ENCODE results near the gene MIB1.
A peak's percentile ranks its signal among the peaks of the same experiment; 100 is the strongest.

The MIB1 gene

GRCh38 chr18:21897811-21898210 is 157.2 kb downstream of the MIB1 start:
- DNase-seq, result peak; percentile 69

DNA sequence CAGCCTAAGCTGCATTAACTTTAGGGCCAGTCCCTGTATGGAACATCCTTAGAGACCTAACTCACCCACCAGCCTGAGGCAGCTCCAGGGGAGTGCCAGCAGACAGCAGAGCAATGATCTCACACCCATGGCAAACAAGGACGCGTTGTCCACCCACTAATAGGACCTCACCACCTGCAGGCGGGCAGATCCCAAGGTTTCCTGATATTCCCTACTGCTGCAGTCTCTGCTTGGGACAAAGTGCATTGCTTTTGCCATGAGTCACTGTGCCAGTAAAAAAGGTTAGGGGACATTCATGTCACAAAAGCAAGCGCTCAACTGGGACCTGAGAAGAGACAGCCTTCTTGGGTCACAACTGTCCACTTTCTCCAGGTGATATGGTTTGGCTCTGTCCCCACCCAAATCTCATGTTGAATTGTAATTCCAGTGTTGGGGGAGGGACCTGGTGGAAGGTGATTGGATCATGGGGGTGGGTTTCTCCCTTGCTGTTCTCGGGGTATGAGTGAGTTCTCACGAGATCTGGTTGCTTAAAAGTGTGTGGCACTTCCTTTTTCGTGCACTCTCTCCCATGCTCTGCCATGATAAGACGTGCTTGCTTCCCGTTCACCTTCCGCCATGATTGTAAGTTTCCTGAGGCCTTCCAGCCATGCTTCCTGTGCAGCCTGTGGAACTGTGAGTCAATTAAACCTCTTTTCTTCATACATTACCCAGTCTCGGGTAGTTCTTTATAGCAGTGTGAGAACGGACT is 160.2 kb downstream of the MIB1 start:
- DNase-seq, result no peak

GRCh38 chr18:21901423-21901945 is 160.9 kb downstream of the MIB1 start:
- DNase-seq, result no peak

DNA sequence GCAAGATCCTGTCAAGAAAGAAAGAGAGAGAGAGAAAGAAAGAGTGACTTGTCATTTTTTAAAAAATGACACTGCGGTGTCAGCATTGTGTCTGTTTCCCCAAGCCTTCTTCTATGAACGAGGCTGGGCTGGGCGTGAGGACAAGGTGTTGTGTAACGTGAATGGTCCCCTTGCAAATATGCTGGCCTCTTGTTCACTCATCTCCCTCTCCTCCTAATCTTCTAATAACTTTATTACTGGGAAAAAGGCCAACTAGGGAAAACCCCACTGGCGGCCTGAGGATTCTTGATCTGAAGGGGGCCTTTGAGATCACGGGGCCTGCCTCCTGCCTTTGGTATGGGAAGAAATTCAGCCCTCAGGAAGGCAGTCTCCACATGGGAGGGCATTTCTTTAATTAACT is 163.1 kb downstream of the MIB1 start:
- DNase-seq, result no peak

GRCh38 chr18:21904856-21905255 is 164.3 kb downstream of the MIB1 start:
- no peak for DNase-seq

- no peak for DNase-seq
Measured at GRCh38 chr18:21907451-21907850, 166.9 kb downstream of the MIB1 start.

- no peak for DNase-seq
Measured at GRCh38 chr18:21908711-21909110, 168.1 kb downstream of the MIB1 start.

GRCh38 chr18:21910906-21911305 is 170.3 kb downstream of the MIB1 start:
- DNase-seq, result no peak

GRCh38 chr18:21911551-21911950 is 171.0 kb downstream of the MIB1 start:
- DNase-seq, result no peak

DNA sequence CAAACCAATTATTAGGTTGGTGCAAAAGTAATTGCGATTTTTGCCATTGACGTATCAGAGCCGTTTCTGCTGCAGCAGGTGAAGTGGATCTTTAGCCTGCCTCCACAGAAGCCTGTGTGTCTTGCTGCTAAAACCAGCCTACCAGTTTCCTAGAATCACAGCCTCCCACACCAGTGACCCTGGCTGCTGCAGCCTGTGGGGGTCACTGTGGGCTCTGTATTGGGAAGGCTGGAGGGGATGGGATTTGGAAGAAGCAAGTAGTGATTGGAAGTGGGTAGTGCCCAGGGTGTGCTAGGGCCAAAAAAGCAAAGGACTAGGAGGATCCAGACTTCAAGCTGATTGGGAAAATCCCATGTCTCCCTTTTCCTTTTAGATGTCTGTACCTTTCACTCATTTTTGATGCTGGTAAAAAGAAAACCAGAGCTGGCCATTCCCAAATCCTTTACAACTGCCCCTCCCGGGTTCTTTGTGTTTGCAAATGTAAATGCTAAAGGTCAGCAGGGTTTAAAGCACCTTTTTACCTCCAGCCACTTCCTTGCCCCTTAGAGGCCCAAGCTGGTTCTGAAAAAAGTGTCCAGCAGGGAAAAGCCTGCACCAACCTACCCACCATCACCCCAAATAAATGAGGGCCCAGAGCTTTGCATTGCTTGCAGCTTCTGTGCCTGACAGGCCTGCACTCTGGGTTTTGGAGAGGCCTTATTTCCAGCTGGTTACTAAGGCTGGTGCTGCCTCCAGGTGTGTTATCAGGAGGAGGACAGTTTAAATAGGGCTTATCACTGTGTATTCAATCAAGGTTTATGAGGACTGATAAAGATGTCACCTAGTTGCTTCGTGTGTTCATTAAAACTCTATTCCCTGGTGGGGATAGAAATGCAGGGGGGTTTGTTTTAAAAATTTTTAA is 172.0 kb downstream of the MIB1 start:
- no peak for DNase-seq

- DNase-seq, result peak; percentile 32
Measured at GRCh38 chr18:21914739-21915319, 174.2 kb downstream of the MIB1 start.

GRCh38 chr18:21915546-21915945 is 175.0 kb downstream of the MIB1 start:
- no peak for DNase-seq

GRCh38 chr18:21916594-21916993 is 176.0 kb downstream of the MIB1 start:
- DNase-seq, result no peak

DNA sequence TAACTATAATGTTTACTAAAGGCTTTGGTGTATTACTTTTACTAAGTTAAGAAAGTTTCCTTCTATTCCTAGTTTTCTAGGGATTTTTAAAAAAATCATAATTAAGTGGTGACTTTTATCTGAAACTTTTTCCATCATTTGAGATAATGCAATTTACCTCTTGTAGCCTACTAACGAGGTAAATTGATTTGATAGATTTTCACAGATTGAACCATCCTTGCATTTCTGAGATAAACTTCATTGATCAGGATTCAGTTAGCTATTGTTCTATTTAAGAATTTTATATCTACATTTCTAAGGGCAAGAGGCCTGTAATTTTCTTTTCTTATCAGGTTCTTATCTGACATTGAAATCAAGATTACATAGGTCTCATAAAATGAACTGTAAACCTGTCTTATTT is 178.1 kb downstream of the MIB1 start:
- no peak for DNase-seq

Measured in RPMI8226 (cell line).